ENCODE results near the gene BCR. TPM values are rescaled to one million over a fixed set of nuclear protein-coding genes. Genes with fewer than 3 reads are reported as not detected.

The BCR gene
- total RNA-seq, 1 donor from 2014 or later, result 88.0 TPM

DNA sequence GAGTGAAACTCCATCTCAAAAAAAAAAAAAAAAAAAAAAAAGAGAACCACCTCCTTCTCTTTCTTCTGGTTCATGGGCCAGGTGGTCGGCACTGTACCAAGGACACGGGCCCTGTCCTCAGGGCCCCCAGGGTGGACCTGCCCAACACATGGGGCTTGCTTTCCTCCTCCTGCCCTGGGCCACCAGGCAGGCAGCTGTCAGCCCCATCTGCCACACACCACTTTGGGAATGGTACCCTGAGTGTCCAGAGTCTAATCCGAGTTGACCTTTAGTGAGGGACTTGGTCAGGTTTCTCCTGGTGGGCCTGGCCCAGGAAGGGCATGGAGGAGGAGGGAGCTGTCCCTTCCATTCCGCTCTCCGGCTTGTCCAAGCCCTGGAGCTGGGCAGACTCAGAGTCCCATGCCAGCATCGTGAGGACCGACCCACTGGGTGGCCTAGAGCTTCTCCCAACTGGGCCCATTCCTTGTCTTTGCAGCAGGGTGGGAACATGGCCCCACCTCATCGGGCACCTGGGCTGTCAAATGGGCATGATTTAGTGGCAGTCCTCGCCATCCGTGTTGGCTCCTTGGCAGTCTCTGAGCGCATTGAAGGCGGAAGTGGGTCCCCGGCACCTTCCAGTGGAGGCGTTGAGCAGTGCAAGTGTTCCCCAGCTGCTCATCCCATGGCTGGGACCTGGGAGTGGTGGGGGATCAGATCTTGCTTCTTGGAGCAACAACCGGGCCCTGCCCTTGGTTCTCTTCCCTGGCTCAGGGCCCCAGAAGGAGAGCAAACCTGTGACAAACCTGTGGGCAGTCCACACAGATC is 94.8 kb downstream of the BCR start:
- no peak for DNase-seq (ENCODE audit: low spot score)

GRCh38 chr22:23275751-23276150 is 95.4 kb downstream of the BCR start:
- DNase-seq (ENCODE audit: low spot score), result no peak

- DNase-seq (ENCODE audit: low spot score), result no peak
Observed at GRCh38 chr22:23276656-23277582, 96.6 kb downstream of the BCR start.

GRCh38 chr22:23277583-23278295 is 97.4 kb downstream of the BCR start:
- DNase-seq (ENCODE audit: low spot score), result no peak

- no peak for DNase-seq (ENCODE audit: low spot score)
Observed at GRCh38 chr22:23278883-23279675, 98.8 kb downstream of the BCR start.

- DNase-seq (ENCODE audit: low spot score), result no peak
Observed at GRCh38 chr22:23279781-23280180, 99.5 kb downstream of the BCR start.

DNA sequence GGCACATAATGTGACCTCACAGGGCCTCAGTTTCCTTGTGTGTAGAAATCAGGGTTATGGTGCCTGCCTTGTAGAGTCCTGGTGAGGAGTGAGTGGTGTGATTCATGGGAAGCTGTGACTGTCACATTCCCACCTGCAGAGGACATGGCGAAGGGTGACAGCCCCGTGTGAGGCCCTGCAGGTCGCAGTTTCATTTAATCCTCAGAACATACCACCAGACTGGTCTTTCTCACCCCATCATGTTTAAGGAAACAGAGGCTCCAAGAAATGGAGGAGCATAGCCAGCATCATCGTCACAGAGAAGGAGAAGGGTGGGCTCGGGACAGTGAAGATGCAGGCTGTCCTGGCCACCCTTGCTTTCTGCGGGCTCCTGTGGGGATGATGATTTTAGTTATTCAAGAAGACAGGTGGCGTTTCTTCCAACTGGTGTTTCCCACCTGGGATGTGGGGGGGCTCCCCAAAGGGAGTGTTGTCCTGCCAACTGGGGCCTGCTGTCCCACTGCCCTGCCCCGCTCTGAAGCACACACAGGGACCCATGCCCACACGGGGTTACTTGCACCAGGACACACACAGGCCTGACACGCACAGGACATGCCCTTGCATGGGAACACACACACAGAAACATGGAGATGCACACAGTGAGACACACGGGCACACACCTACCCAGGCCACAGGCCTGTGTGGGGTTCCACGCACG is 100.2 kb downstream of the BCR start:
- DNase-seq (ENCODE audit: low spot score), result no peak

DNA sequence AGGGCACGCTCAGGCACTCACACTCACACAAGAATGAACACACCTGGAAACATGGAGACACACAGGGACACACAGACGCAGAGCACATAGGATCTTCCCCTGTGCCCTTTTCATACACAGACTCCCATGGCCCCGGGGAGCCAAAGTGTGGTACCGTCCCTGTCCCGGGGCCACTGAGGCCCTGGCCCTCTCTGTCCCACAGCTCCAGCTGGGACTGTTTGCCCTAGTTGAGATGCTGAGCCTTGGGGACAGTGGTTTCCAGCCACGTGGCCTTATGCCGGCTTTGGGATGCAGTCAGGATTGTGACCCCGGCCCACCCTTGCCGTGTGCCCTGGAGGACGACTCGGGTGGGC is 100.7 kb downstream of the BCR start:
- DNase-seq (ENCODE audit: low spot score), result no peak

DNA sequence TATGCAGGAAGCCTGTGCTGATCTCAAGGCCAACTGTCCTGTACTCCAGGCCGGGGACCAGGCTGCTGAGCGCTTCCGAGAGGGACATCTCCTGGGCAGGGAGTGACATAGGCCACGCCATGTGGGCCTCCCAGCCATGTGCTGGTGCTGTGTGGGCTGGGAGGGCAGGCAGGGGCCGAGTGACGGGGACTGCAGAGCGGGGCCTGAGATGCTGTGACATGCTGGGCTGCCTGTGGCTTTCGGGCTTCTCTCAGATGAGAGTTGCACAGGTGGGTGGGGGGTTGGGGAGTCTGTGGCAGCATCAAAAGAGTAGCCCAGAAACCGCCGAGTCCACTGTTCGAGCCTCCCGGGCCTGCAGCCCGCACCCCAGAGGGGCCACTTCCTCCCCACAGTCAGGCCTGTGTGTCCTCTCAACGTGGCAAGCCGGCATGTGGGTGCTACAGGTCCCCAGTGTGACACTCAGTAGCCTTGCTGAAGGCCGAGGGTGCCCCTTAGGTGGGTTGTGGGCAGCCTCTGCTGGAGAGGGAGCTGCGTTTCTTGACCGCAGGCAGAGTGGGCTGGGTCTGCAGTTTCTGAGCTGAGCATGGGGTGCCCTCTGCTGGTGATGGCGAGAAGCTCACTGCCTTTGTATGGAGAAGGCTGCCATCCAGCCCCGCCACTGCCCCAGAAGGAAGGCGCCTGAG is 101.2 kb downstream of the BCR start:
- peak; percentile 87 for DNase-seq (ENCODE audit: low spot score)

DNA sequence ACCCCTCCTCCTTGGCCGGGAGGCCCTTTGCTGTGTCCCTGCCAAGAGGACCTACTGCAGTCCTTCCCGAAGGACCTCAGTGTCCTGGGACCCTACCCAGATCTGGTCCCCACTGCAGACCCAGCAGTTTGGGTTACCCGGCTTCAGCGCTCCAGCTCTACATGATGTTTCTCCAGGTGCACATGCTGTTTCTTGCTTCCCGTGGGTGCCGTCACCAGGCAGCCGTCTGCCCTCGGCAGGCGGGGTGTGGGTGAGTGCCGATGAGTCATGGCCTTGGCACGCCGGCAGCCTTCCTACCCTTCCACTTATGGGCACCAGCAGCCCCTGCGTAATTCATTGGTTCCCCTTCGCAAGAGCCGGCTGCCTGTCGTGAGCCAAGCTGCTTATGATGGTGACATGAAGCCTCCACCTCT is 101.8 kb downstream of the BCR start:
- DNase-seq (ENCODE audit: low spot score), result peak; percentile 89

DNA sequence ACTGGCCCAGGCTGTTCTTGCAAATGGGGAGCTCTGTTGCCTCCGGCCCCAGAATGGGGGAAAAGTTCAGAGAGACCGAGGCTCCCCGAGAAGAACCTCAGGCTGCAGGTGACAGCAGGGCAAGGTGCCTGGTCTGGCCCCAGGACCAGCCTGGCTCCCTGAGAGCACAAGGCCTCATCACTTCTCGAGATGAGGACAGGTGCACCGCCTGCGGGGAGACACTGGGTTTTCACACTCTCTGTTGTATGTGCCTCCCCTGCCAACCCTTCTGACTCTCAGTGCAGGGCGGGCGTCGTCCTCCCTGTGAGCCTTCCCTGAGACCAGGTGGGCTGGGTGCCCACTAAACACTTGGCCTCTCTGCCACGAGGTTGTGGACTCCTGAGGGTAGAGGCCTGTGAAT is 102.2 kb downstream of the BCR start:
- no peak for DNase-seq (ENCODE audit: low spot score)

GRCh38 chr22:23282986-23283385 is 102.7 kb downstream of the BCR start:
- no peak for DNase-seq (ENCODE audit: low spot score)

GRCh38 chr22:23283591-23284503 is 103.5 kb downstream of the BCR start:
- no peak for DNase-seq (ENCODE audit: low spot score)

DNA sequence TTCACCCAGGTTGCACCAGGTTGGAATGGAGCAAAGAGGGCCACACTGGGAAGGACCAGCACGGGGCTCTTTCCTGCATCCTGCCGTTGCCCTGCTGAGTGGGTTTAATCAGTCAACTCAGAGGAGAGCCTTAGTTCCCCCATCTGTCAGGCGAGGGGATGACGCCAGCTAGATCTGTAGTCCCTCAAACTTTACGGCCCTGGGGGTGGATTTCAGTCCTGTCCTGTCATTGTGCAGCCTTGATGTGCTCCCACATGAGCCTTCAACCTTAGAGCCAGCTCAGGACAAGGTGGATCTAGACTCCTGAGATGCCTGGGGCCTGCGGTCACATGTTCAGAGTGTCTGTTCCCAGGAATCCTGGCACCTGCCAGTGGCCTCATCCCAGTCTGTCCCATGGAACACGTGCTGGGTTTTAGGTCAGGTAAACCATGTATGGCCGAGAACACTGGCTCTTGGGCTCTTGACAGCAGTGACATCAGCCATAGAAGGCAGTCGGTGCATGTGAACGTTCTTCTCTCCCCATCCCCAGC is 104.3 kb downstream of the BCR start:
- no peak for DNase-seq (ENCODE audit: low spot score)

- no peak for DNase-seq (ENCODE audit: low spot score)
Observed at GRCh38 chr22:23285236-23285635, 104.9 kb downstream of the BCR start.

DNA sequence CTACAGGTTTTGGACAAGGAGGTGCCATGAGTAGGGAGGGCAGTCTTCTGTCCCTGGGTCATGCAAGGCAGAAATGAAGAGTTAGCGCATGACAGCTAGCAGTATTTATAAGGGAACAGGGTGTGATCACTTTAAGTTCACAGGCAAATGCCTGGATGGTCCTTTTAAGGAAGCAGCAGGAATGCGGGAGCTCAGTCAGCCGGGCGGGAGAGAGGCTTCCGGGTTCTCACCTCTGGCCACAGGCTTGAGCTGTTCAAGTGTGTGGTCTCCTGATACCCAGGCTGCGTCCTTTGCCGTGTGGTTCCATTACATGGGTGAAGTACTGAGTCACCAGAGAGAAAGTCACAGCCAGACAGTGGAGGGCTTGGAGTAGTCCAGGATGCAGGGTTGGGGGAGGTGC is 105.4 kb downstream of the BCR start:
- no peak for DNase-seq (ENCODE audit: low spot score)

DNA sequence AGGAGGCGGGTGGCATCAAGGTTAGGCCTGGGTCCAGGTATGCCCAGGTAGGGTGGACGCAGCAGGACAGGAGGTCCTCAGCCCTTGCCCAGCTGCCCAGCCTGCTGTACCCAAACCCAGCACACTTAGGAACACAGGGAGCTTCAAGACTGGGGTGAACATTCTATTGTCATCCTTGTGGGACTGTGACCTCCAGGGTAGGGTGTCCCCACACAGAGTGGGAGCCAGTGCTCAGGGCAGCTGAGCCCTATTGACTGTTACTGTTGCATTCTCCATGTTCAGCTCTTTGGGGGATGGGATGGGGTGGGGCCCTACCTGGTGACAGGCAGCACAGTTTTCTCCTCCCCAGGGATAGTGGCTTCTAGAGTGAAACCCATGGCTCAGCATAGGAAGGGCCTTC is 106.0 kb downstream of the BCR start:
- no peak for DNase-seq (ENCODE audit: low spot score)

- no peak for DNase-seq (ENCODE audit: low spot score)
Observed at GRCh38 chr22:23287136-23288095, 107.1 kb downstream of the BCR start.
